GM21576 (cell line): ENCODE results near the gene KRTAP10-11.
"Not testable (repeated sequence)": the region's sequence is repeated elsewhere in the genome, so short reads cannot be mapped to it uniquely, and the experiment has no call there.

Experiments used
- ATAC-seq: cut with Tn5 transposase; IDR thresholded peaks from one replicate; pipeline ENCODE4 v1.9.1; 2021; ENCODE audit warnings: mild to moderate bottlenecking, moderate library complexity; ENCODE audit not compliant: unreplicated experiment

KRTAP10-11 gene

DNA sequence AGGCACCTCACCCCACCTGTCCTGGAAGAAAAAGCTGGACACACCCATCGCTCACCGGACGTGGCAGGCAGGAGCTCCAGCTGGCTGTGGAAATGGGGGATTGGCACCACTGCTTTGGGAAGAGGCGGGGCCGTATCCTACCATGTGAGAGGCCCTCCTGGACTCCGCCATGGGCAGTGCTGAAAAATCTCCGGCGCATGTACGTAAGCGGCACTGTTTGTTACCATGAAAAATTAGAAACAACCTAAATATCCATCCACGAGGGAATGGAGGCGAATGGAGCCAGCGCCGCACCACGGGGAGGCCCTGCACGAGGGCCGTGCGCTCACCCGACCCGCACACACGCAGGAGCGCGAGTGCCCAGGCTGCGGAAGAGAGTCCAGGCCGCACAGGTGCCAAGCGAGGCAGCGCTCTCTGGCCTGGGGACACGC, 31.2 kb upstream of the KRTAP10-11 start:
- ATAC-seq: no peak

DNA sequence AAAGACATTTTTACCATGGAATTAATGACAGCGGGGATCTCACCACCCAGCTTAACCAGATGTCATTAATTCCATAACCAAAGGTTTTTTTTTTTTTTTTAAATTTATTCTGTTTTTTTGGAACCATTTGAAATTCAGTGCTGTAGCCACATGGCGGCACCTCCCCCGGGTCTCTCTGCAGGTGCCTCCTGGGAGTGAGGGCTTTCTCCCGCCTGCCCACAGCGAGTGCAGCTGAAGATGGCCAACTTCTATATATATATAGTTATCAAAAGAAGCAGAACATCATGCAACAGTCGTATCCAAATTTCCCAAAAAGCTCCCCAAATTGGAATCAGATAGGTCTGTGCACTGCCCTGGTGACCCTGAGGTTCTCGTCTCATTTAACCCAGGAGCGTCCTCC, 30.7 kb upstream of the KRTAP10-11 start:
- no peak for ATAC-seq

DNA sequence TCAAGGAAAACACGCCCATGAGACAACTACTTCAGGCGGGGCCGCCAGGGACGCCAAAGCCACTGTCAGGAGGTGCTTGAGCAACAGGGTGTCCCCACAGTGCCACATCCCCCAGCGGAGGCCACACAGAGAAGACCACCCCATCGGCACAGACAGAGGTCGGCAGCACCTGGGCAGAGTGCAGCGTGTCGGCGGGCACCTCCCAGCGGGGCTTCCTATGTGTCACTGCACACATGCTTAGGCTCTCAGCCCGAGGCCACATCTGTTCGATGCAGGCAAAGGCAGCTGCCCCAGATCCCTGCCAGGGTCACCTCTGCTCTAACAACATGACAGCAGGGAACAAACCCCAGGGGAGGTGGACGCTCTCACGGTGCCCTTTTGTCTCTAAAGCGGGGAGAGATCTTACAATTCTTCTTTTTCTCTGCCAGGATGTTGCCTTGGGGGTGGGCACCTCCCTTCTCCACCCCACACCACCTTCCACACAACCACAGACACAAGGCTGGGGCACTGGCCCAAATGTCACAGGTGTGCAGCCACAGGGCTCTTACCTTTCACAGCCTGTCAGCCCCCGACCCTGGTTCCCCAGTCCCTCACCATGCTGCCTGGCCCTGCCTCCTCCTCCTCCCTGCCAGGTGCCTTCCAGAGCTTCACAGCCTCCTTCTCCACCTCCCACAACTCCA, 30.2 kb upstream of the KRTAP10-11 start:
- ATAC-seq: no peak

DNA sequence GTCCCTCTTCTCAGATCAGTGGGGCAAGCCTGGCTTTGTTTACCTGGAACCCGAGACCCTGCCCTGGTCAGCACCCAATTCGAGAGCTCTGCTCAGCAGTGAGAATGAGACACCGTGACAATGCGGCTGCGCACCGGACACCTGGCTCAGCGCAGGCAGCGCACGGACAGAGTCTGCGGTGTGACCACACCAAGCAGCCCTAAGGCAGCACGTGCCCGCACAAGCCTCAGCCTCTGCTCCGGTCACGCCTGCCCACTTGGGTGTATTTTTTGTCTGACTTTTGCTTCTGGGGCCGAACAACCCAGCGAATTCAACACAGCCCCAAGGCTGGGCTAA, 29.7 kb upstream of the KRTAP10-11 start:
- ATAC-seq: no peak

DNA sequence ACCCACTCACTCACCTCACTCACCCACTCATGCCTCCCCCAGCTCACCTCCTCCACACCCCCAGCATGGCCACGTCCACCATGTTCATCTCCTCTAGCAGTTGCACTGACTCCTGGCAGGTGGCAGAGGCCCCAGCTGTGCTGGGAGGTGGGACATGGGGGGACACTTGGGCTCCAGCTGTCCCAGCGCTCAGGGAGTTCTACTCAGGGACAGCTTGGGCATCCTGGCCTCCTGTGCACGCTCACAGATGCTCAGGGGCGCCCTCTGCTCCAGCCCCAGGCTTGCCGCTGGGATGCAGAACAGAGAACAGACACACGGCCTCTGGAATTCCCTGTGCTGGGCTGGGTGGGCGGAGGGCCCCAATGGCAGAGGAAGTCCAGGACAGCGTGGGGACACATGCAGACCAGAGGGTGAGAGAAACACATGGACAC, 29.1 kb upstream of the KRTAP10-11 start:
- ATAC-seq: no peak

DNA sequence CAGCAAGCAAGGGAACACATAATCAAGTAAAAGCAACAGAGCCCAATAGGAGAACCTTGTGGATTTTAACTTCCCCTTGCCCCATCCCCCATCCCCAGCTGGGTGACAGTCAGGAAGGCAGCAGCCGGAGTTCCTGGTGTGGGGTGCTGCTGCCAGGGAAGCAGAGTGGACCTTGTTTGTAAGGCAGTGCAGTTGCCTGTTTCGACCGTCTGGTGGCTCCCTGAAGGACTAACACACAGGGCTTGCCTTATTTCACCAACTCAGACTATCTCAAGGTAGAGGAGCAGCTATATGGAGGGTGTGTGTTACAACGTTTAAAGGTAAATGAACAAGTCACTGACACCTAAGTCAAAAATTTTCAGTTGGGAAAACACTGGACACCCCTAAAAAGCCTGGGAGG, 27.7 kb upstream of the KRTAP10-11 start:
- no peak for ATAC-seq

DNA sequence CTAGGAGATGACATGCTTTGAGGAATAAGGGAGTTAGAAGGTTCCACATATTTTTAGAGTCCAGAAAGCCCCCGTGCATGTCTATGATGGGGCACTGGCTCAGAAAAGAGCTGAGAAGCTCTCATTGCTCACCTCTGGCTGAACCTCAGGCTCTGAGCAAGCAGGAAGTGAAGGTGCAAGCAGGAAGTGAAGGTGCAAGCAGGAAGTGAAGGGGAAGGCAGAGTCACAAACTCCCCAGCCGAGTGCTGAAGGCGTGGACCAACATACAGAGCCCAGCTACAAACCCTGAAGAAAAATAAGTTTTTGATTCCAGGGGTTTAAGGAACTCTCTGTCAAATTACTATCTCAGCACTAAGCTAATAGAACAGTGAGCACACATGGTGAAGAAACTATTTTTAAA, 27.3 kb upstream of the KRTAP10-11 start:
- ATAC-seq: no peak

DNA sequence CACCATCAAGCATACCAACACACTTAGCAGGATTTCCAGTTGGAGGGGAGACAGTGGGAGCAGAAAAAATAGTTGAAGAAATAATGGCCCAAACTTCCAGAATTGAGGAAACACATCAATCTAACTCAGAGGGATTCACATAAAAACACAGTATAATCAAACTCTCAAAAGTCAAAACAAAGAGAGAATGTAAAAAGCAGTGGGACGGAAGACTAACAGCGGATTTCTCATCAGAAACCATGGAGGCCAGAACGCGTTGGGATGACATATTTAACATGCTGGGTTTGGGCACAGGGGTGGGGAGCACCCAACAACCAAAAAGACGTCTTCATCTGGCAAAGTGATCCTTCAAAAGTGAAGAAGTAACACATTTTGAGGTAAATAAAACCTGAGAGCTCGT, 26.3 kb upstream of the KRTAP10-11 start:
- no peak for ATAC-seq

DNA sequence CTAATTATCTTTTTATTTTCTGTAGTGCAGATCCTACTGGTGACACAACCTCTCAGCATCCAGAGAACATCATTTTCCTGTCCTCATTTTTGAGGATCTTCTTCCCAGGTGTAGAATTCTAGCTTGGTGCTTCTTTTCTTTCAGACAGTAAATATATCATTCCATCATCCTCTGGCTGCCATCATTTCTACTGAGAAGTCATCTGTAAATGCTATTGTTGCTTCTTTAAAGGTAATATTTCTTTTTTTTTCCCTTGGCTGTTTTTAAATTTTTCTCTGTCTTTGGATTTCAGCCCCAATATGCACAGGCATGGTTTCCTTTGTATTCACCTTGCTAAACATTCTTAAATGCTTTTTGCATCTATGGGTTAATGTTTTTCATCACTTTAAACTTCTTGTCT, 22.6 kb upstream of the KRTAP10-11 start:
- ATAC-seq: no peak

DNA sequence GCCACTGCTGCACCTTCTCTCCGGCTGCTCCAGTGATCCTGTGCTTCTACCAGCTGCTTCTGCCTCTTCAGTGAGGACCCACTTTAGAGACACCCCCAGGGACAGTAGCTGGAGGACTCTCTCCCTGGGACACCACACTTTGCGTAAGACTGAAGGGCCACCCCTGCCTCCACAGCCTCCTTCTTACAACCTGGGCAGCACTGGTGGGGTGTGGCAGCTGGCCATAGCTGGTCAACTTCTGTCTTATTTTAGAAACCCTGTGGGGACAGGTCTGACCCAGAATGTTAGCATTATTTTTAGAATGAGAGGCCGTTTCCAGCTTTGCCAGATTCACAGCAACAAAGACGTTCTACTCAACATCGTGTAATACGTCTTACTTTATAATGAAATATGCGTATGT, 20.5 kb upstream of the KRTAP10-11 start:
- ATAC-seq: no peak

DNA sequence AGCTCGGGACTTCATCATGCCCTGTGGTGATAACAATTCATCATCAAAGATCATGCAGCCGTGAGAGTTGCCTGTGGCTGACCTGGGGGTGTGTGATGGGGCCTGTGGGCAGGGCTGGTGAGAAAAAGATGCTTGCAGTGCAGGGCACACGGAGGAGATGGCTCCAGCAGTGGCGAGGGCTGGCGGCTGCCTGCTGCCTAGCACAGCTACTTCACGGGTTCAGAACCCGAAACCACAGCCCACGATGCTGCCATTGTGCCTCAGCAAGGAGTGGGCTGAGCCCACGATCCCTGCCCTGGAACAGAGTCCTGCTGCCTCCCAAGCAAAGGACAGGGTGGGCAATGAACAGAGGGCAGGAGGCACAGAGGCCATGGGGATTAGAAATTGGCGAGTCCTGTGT, 20.0 kb upstream of the KRTAP10-11 start:
- ATAC-seq: no peak

DNA sequence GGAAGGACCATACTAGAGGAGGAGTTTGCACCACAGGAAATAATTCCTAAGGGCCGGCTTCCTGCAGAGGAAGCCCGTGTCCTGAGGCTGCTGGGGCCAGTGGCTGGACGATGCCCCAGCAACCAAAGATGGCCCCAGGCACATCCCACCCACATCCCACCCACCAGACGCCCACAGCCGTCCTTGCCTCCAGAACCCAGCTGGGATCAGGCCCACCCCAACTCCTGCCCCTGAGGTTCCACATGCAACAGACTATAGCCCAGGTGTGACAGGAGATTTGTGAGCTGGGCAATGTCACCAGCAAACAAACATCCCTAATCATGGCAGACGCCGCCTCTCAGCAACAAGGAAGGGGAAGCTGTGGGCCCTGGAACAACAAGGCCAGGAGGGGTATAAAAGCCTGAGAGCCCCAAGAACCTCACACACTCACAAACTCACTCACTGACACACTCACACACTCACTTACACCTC, 19.5 kb upstream of the KRTAP10-11 start, which contains the start of gene KRTAP10-9:
KRTAP10-9 (plus strand) TSS at position 421 of the 471 bp plus-strand sequence. CDS start 79 bp downstream, outside the sequence.
- ATAC-seq: no peak

DNA sequence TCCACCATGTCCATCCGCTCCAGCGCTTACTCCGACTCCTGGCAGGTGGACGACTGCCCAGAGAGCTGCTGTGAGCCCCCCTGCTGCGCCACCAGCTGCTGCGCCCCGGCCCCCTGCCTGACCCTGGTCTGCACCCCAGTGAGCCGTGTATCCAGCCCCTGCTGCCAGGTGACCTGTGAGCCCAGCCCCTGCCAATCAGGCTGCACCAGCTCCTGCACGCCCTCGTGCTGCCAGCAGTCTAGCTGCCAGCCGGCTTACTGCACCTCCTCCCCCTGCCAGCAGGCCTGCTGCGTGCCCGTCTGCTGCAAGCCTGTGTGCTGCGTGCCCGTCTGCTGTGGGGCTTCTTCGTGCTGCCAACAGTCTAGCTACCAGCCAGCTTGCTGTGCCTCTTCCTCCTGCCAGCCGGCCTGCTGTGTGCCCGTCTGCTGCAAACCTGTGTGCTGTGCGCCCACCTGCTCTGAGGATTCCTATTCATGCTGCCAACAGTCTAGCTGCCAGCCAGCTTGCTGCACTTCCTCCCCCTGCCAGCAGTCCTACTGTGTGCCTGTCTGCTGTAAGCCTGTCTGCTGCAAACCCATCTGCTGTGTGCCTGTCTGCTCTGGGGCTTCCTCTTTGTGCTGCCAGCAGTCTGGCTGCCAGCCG, 18.9 kb upstream of the KRTAP10-11 start:
- not testable (repeated sequence) for ATAC-seq

DNA sequence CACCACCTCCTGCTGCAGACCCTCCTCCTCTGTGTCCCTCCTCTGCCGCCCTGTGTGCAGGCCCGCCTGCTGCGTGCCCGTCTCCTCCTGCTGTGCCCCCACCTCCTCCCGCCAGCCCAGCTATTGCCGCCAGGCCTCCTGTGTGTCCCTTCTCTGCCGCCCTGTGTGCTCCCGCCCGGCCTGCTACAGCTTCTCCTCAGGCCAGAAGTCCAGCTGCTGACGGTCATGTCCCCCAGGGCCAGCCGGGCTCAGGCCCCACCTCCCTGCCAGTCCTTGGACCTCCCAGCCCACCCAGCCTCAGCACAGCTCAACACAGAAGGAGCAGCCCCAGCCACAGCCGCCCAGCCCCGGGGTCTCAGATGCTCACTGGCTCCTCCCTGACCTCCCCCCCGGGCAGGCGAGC, 18.4 kb upstream of the KRTAP10-11 start:
- not testable (repeated sequence) for ATAC-seq

DNA sequence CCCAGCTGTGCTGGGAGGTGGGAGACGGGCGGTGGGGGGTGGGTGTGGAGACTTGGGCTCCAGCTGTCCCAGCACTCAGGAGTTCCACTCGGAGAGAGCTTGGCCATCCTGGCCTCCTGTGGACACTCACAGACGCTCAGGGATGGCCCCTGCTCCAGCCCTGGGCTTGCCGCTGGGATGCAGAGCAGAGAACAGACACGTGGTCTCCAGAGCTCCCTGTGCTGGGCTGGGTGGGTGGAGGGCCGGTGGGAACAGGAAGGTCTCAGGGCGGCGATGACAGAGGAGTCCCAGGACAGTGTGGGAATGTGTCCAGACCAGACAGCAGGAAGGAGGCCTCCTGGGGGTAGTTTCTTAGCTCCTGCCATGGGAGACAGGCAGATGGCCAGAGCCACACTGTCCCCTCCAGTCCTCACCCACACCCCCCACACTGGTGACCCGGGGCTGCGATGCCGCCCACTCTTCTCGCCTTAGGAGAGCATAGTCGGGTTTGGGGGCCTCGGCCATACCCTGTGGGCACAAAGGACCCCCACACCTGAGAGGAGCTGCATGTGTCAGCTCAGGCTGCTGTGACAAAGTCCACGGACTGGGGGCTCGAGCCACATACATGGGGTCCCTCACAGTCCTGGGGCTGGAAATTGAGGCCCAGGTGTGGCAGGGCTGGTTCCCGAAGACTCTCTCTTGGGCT, 17.4 kb upstream of the KRTAP10-11 start:
- ATAC-seq: no peak

DNA sequence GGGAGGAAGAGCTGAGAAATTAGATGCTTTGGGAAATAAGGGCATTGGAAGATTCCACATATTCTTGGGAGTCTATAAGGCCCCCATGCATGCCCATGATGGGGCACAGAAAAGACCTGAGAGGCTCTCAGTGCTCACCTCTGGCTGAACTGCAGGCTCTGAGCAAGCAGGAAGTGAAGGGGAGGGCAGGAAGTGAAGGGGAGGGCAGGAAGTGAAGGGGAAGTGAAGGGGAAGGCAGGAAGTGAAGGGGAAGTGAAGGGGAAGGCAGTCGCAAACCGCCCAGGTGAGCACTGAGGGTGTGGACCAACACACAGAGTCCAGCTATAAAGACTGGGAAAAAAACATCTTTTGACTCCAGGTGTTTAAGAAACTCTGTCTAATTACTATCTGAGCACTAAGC, 15.8 kb upstream of the KRTAP10-11 start:
- no peak for ATAC-seq

DNA sequence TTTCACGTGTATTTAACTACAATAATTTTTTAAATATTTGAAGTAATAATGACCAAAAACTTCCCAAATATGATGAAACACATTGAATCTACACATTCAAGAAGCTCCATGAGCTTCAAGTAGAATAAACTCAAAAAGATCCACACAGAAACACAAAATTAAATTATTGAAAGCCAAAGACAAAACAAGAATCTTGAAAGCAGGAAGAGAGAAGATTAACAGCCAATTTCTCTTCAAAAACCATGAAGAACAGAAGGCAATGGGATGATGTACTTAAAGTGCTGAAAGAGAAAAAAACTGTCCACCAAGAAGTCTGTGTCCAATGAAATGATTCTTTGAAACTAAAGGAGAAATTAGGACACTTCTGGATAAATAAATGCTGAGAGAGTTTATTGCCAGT, 14.1 kb upstream of the KRTAP10-11 start:
- ATAC-seq: no peak

DNA sequence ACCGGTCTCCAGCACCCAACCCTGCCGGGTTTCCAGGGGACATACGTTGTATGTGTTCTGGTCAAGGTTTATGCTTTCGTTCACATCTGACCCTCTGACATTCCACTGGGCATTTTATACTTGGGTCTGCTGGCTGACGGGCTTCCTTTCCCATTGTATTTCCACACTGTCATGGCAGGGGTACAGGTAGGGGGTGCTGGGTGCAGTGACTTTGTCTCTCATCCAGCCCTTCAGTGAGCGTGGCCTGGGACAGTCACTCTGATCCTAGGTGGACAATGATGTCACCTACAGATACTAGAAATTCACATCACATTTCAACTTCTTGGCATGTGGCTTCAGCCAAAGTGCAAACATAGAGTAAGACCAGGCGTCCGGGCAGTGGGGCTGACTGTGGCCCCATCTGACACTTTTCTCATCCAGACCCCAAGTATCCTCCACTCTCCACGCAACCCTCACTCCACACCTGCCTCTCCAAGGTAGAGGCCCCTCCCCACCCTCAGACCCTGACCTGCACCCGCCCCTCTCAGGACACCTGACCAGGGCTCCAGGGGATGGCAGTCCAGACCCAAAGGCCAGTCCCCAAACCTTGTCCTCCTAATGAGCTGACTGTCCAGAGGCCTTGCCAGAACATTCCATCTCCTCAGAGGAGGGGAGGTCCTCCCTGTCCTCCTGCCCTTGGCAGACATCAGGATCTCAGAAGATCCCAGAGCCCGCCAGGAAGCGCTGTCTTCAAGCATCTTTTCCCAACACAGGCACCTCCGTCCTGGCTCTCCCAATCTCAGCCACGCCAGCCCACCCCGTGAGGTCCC, 9.8 kb upstream of the KRTAP10-11 start:
- no peak for ATAC-seq

DNA sequence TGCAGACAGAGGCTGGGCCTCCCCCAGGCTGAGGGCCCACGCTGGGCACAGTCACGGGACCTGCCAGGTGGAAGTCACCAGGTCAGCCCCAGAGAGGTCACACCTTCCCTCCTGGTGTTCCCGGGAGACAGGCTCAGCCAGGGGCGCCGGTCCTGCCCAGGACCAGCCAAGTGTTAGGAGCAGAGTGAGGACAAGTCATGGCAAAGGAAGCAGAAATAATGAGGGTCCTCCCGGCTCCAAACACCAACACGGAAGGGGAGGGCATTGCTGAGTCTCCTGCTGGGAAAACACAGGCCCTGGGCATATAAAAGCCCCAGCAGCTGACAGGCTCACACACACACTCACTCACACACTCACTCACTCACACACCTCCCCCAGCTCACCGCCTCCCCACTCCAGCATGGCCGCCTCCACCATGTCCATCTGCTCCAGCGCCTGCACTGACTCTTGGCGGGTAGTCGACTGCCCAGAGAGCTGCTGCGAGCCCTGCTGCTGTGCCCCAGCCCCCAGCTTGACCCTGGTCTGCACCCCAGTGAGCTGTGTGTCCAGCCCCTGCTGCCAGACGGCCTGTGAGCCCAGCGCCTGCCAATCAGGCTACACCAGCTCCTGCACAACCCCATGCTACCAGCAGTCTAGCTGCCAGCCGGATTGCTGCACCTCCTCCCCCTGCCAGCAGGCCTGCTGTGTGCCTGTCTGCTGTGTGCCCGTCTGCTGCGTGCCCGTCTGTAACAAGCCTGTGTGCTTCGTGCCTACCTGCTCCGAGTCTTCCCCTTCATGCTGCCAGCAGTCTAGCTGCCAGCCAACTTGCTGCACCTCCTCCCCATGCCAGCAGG, 9.0 kb upstream of the KRTAP10-11 start, which contains the start of gene KRTAP10-10:
KRTAP10-10 (plus strand) TSS at position 339 of the 833 bp plus-strand sequence; CDS start at position 401, 62 bp downstream.
- ATAC-seq: no peak

DNA sequence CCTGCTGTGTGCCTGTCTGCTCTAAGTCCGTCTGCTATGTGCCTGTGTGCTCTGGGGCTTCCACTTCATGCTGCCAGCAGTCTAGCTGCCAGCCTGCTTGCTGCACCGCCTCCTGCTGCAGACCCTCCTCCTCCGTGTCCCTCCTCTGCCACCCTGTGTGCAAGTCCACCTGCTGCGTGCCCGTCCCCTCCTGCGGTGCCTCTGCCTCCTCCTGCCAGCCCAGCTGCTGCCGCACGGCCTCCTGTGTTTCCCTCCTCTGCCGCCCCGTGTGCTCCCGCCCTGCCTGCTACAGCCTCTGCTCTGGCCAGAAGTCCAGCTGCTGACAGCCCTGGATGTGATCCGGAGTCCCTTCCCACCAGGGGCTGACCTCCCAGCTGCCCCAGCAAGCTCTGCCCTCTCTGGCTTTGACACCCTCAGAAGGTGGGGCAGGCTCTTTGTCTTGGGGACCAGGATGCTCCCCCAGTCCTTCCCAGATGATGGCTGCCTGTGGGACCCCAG, 8.3 kb upstream of the KRTAP10-11 start:
- not testable (repeated sequence) for ATAC-seq
